ENCODE data around the gene CRHR2. TPM values are rescaled to one million over a fixed set of nuclear protein-coding genes. Genes with fewer than 3 reads are reported as not detected.
A peak's percentile ranks its signal among the peaks of the same experiment; 100 is the strongest.

The CRHR2 gene
- total RNA-seq, 1 experiment from 2014 or later, result not detected

DNA sequence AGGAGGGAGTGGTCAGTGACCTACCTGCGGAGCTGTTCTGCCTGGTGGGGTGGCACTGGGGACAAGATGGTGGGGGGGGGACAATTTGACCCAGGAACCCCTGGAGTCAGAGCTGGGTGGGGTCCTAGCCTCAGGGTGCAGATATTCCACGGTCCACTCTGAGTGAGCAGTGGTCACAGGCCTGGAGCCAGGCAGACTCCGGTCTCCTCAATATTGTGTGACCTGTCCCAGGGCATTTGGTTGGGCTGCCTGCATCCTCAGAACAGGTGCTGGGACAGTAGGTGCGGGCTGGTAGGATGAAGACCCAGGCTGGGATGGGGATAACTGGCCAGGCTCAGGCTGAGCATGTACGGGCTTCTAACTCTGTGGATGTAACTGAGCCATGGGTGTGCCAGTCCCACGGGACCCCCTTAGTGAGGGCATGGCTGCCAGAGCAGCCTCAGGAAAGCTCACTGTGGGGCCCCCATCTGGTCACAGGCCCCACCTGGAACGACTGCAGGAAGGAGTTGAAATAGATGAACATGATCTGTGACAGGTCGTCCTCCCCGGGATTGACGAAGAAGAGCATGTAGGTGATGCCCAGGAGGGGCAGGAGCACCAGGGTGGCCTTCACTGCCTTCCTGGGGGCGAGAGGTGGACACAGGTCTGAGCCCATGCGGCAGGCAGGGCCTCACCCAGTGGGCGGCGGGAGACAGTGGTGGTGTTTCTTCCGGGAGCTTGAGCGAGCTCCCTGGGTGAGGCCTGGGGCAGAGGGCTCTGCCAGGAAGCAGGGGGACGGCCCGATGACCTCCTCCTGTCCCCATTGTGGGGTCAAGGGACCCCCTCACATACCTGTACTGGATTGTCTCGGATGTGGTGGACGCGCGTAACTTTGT, 26.9 kb downstream of the CRHR2 start:
- Histone ChIP-seq H3K4me3 (ENCODE audit: low read depth, low read length) (no peak overlapping the region), H3K4me1 (no peaks in the 10 kb centered on the region), H3K27me3 (replicated peaks; ENCODE audit: control insufficient read depth, insufficient read depth, low read length) (no peaks in the 10 kb centered on the region), H3K9me3 (no peaks in the 10 kb centered on the region), H3K36me3 (ENCODE audit: control insufficient read depth, insufficient read depth, low read length) (no peaks in the 10 kb centered on the region)
- CTCF ChIA-PET, result interaction anchor here (0.6 kb wide), 1 partner anchor 423 kb away, joined by 3 read pairs; no protein-coding TSS in a partner anchor
- TF ChIP-seq, protein P1, sequence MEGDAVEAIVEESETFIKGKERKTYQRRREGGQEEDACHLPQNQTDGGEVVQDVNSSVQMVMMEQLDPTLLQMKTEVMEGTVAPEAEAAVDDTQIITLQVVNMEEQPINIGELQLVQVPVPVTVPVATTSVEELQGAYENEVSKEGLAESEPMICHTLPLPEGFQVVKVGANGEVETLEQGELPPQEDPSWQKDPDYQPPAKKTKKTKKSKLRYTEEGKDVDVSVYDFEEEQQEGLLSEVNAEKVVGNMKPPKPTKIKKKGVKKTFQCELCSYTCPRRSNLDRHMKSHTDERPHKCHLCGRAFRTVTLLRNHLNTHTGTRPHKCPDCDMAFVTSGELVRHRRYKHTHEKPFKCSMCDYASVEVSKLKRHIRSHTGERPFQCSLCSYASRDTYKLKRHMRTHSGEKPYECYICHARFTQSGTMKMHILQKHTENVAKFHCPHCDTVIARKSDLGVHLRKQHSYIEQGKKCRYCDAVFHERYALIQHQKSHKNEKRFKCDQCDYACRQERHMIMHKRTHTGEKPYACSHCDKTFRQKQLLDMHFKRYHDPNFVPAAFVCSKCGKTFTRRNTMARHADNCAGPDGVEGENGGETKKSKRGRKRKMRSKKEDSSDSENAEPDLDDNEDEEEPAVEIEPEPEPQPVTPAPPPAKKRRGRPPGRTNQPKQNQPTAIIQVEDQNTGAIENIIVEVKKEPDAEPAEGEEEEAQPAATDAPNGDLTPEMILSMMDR (IDR thresholded peaks at IDR 0.05; ENCODE audit: insufficient read depth in 1 of 2, low read depth in 1 of 2, low read length in 1 of 2, severe bottlenecking in 1 of 2, unreplicated experiment in 1 of 2), result no peak
- DNase-seq, result peak in 1 of 2 experiments; percentile 20
- Mint-ChIP-seq H3K9me3 (ENCODE audit: unreplicated experiment) (no peaks in the 10 kb centered on the region), H3K27ac (ENCODE audit: unreplicated experiment) (no peak overlapping the region), H3K36me3 (ENCODE audit: insufficient read depth, unreplicated experiment) (peaks cover 17% of the 10 kb centered on the region), H3K4me1 (ENCODE audit: low read depth, unreplicated experiment) (no peaks in the 10 kb centered on the region), H3K27me3 (ENCODE audit: insufficient read depth, unreplicated experiment) (no peaks in the 10 kb centered on the region), H3K4me3 (ENCODE audit: unreplicated experiment) (no peak overlapping the region)
- POLR2A ChIA-PET, result no interaction called here
- BruUV-seq (replicated peaks), result no TSS peak
- intact Hi-C loops (cut with micrococcal nuclease; ENCODE audit: unreplicated experiment), result no loop called here

DNA sequence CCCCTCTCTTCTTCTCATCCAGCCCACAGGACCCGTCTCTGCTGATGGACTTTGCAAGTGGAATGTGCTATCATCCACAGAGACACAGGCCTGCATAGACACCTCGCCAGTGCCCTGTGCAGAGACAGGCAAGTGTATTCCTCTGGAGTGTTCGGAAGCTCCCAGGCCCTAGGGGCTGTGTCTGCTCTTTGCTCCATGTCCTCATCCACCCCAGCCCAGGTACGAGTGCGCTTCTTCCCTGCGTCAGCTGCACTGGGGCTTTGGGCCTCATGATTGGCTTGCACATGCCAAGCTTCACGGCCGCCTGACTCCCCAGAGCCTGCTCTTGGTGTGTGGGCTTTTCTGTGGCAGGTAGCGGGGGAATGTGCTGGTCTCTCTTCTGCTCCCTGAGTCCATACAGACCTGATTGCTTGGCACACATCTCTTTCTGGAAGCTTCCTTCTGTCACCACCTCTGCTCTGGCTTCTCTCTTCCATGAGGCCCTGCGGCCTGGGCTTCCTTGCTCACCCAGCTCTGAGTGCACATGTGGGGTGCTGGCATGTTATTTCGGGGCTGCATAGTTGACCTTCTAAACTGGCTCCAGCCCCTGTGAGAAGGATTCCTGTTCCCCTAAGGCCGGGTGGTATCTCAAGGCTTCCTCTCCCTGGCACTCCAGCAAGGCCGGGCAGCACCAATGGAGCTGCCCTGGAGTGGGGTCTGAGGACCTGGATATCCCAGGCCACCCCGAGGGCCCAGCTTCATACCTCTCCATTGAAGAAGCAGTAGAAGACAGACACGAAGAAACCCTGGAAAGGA, 27.8 kb downstream of the CRHR2 start:
- Mint-ChIP-seq H3K36me3 (ENCODE audit: insufficient read depth, unreplicated experiment) (peaks cover 26% of the 10 kb centered on the region), H3K4me1 (ENCODE audit: low read depth, unreplicated experiment) (no peaks in the 10 kb centered on the region), H3K9me3 (ENCODE audit: unreplicated experiment) (no peaks in the 10 kb centered on the region), H3K4me3 (ENCODE audit: unreplicated experiment) (no peak overlapping the region), H3K27ac (ENCODE audit: unreplicated experiment) (no peak overlapping the region), H3K27me3 (ENCODE audit: insufficient read depth, unreplicated experiment) (no peaks in the 10 kb centered on the region)
- ChIA-PET POLR2A (no interaction called here), CTCF (no interaction called here)
- Histone ChIP-seq H3K36me3 (ENCODE audit: control insufficient read depth, insufficient read depth, low read length) (no peaks in the 10 kb centered on the region), H3K4me3 (ENCODE audit: low read depth, low read length) (no peak overlapping the region), H3K4me1 (no peaks in the 10 kb centered on the region), H3K9me3 (no peaks in the 10 kb centered on the region), H3K27me3 (replicated peaks; ENCODE audit: control insufficient read depth, insufficient read depth, low read length) (no peaks in the 10 kb centered on the region)
- no peak for DNase-seq
- BruUV-seq (replicated peaks), result no TSS peak
- TF ChIP-seq, protein P1 (IDR thresholded peaks at IDR 0.05; ENCODE audit: insufficient read depth in 1 of 2, low read depth in 1 of 2, low read length in 1 of 2, severe bottlenecking in 1 of 2, unreplicated experiment in 1 of 2), result no peak
- intact Hi-C loops (cut with micrococcal nuclease; ENCODE audit: unreplicated experiment), result no loop called here

DNA sequence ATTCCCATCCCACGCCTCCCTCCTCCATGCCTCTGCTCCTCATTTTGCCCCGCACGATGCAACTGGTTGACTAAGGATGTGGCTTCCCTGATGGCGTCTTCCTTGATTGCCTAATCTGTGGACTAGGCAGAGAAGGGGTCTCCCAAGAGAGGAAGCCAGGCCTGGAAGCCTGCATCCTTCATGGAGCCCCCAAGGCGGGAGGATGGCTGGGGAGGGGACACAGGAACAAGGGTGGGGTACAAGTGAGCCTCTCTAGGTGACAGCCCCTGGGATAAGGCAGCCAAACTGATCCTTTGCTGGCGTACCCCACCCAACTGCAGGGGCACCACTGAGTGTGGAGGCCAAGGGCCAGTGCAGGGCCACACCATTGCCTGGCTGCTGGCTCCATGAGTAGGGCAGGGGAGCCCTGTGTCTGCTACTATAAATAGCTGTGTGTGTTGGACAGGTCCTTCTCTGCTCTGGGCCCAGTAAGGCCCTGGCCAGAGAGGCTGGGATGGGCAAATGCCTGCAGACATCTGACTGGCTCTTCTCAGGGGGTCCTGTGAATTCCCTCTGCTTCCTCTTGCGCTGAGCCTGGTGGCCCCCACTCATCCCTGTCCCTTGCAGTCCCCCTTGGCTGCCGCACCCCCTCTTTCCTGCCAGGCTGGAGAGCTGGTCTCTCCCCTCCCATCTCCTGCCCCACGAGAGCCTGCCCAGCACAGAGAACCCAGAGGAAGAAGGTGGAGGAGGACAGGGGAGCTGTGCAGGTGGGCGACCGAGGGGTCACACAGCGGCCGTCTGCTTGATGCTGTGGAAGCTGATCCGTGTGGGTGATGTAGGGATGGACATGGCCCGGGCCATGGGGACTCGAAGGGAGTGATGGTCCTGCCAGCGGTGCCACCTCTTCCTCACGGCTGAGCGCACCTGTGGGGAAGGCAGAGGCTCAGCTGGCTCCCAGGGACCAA, 29.3 kb downstream of the CRHR2 start:
- CTCF ChIA-PET, result no interaction called here
- Histone ChIP-seq H3K9me3 (no peaks in the 10 kb centered on the region), H3K4me1 (no peaks in the 10 kb centered on the region), H3K36me3 (ENCODE audit: control insufficient read depth, insufficient read depth, low read length) (no peaks in the 10 kb centered on the region), H3K4me3 (ENCODE audit: low read depth, low read length) (no peak overlapping the region), H3K27me3 (replicated peaks; ENCODE audit: control insufficient read depth, insufficient read depth, low read length) (no peaks in the 10 kb centered on the region)
- BruUV-seq (replicated peaks), result no TSS peak
- no peak for DNase-seq
- peaks cover 41% of the 10 kb centered on the region for H3K36me3 Mint-ChIP-seq (ENCODE audit: insufficient read depth, unreplicated experiment)
- TF ChIP-seq, protein P1 (IDR thresholded peaks at IDR 0.05; ENCODE audit: insufficient read depth in 1 of 2, low read depth in 1 of 2, low read length in 1 of 2, severe bottlenecking in 1 of 2, unreplicated experiment in 1 of 2), result no peak
- H3K4me1 Mint-ChIP-seq (ENCODE audit: low read depth, unreplicated experiment), result no peaks in the 10 kb centered on the region
- H3K4me3 Mint-ChIP-seq (ENCODE audit: unreplicated experiment), result no peak overlapping the region
- H3K9me3 Mint-ChIP-seq (ENCODE audit: unreplicated experiment), result no peaks in the 10 kb centered on the region
- intact Hi-C loops (cut with micrococcal nuclease; ENCODE audit: unreplicated experiment), result no loop called here
- H3K27me3 Mint-ChIP-seq (ENCODE audit: insufficient read depth, unreplicated experiment), result no peaks in the 10 kb centered on the region
- POLR2A ChIA-PET, result no interaction called here
- H3K27ac Mint-ChIP-seq (ENCODE audit: unreplicated experiment), result no peak overlapping the region

Measured in Caco-2 (cell line).